ENCODE results near the gene FAM229A. TPM values are rescaled to one million over a fixed set of nuclear protein-coding genes. Genes with fewer than 3 reads are reported as not detected.

FAM229A gene
- total and polyA plus RNA-seq, 2 of the 8 experiments (the other 6 are each of a cell fraction or from before 2014, with no cell fraction given) = 4.1 to 4.2 TPM

DNA sequence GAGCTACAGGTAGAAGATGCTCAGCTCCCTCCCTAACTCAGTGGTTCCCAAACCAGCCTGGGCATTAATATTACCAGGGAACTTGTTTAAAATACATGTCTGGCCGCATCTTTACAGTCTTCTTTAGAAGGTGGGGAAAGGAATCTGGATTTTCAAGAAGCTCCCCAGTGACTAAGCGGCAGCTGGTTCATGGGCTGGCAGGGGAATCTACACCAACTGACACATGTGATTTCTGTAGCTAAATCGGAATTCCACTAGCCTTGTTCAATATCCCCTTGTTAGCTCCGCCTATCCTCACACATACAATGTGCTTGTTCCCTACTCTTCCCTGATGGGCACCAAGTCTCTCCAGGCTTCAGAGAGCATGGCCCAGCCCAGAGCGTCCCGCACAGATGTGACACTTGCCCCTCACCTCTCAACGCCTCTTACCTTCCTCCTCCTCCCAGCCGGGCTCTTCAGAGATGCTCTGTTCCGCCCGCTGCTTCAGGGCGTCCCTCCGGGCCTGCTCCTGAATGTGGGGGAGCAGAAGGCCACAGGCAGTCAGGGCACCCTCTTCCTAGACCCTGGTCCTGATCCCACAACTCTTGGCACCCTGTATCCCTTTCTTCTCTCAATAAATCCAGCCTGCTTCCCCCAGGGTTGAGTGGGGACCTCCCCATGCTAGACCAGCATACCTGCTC is 15.4 kb upstream of the FAM229A start (continued):
- TF ChIP-seq, protein P1, sequence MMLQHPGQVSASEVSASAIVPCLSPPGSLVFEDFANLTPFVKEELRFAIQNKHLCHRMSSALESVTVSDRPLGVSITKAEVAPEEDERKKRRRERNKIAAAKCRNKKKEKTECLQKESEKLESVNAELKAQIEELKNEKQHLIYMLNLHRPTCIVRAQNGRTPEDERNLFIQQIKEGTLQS (IDR thresholded peaks at IDR 0.05; ENCODE audit: insufficient read depth, low read depth, low read length) = no peak
- TF ChIP-seq CHD2 (IDR thresholded peaks at IDR 0.05; ENCODE audit: low read length) (no peak), SP4 (IDR thresholded peaks at IDR 0.05; ENCODE audit: low read length) (no peak), NRF1 (IDR thresholded peaks at IDR 0.05; ENCODE audit: low read depth, low read length) (no peak), KDM1A (IDR thresholded peaks at IDR 0.05; ENCODE audit: borderline replicate concordance, low read length) (no peak)
